ENCODE data around the gene PC. TPM values are rescaled to one million over a fixed set of nuclear protein-coding genes. Genes with fewer than 3 reads are reported as not detected.

PC gene
- total and polyA plus RNA-seq, 2 experiments from 2014 or later: 18.3 to 21.7 TPM

GRCh38 chr11:66932543-66932942 is 25.6 kb downstream of the PC start (continued):
- TF ChIP-seq, protein P1, sequence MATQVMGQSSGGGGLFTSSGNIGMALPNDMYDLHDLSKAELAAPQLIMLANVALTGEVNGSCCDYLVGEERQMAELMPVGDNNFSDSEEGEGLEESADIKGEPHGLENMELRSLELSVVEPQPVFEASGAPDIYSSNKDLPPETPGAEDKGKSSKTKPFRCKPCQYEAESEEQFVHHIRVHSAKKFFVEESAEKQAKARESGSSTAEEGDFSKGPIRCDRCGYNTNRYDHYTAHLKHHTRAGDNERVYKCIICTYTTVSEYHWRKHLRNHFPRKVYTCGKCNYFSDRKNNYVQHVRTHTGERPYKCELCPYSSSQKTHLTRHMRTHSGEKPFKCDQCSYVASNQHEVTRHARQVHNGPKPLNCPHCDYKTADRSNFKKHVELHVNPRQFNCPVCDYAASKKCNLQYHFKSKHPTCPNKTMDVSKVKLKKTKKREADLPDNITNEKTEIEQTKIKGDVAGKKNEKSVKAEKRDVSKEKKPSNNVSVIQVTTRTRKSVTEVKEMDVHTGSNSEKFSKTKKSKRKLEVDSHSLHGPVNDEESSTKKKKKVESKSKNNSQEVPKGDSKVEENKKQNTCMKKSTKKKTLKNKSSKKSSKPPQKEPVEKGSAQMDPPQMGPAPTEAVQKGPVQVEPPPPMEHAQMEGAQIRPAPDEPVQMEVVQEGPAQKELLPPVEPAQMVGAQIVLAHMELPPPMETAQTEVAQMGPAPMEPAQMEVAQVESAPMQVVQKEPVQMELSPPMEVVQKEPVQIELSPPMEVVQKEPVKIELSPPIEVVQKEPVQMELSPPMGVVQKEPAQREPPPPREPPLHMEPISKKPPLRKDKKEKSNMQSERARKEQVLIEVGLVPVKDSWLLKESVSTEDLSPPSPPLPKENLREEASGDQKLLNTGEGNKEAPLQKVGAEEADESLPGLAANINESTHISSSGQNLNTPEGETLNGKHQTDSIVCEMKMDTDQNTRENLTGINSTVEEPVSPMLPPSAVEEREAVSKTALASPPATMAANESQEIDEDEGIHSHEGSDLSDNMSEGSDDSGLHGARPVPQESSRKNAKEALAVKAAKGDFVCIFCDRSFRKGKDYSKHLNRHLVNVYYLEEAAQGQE (IDR thresholded peaks at IDR 0.05; ENCODE audit: unreplicated experiment): no peak
- TF ChIP-seq EZH2phosphoT487 (IDR thresholded peaks at IDR 0.05; ENCODE audit: unreplicated experiment) (no peak), ZNF331 (CRISPR knock-in tag; IDR thresholded peaks at IDR 0.05; ENCODE audit: low read depth) (no peak), EZH2 (IDR thresholded peaks at IDR 0.05; ENCODE audit: low read depth, unreplicated experiment) (no peak), POLR2AphosphoS5 (IDR thresholded peaks at IDR 0.05; ENCODE audit: low read depth) (no peak)
- TF ChIP-seq, protein P2, sequence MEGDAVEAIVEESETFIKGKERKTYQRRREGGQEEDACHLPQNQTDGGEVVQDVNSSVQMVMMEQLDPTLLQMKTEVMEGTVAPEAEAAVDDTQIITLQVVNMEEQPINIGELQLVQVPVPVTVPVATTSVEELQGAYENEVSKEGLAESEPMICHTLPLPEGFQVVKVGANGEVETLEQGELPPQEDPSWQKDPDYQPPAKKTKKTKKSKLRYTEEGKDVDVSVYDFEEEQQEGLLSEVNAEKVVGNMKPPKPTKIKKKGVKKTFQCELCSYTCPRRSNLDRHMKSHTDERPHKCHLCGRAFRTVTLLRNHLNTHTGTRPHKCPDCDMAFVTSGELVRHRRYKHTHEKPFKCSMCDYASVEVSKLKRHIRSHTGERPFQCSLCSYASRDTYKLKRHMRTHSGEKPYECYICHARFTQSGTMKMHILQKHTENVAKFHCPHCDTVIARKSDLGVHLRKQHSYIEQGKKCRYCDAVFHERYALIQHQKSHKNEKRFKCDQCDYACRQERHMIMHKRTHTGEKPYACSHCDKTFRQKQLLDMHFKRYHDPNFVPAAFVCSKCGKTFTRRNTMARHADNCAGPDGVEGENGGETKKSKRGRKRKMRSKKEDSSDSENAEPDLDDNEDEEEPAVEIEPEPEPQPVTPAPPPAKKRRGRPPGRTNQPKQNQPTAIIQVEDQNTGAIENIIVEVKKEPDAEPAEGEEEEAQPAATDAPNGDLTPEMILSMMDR (conservative IDR thresholded peaks at IDR 0.05; ENCODE audit: low read depth in 2 of 2): no peak

GRCh38 chr11:66929753-66930152 is 28.4 kb downstream of the PC start:
- Mint-ChIP-seq H3K4me1 (peaks cover 15% of the 10 kb centered on the region; the same call in 2 of the 3 replicates), H3K9me3 (peaks cover 8% of the 10 kb centered on the region; the same call in 2 of the 3 replicates), H3K27me3 (ENCODE audit: insufficient read depth, low read depth, poor library complexity) (peaks cover under 1% of the 10 kb centered on the region), H3K27ac (no peak overlapping the region), H3K36me3 (ENCODE audit: low read depth) (peaks cover 3% of the 10 kb centered on the region; the same call in 2 of the 3 replicates), H3K4me3 (no peak overlapping the region)
- H3K27ac ChIP-seq (ENCODE audit: low read depth): no peak overlapping the region
- ATAC-seq (no peak), DNase-seq (ENCODE audit: low spot score) (no peak)
- H3K79me2 ChIP-seq (replicated peaks; ENCODE audit: insufficient read depth): no peaks in the 10 kb centered on the region
- no peaks in the 10 kb centered on the region for H3K9me2 ChIP-seq (ENCODE audit: insufficient read depth)
- no peak overlapping the region for H2AFZ ChIP-seq
- no peaks in the 10 kb centered on the region for H3K27me3 ChIP-seq (ENCODE audit: insufficient read depth)
- no peaks in the 10 kb centered on the region for H3K4me1 ChIP-seq (ENCODE audit: insufficient read depth)
- no peaks in the 10 kb centered on the region for H3F3A ChIP-seq (replicated peaks; ENCODE audit: low read depth)
- no peaks in the 10 kb centered on the region; the same call in 1 of the 2 replicates for H3K36me3 ChIP-seq (ENCODE audit: insufficient read depth)
- H3K4me2 ChIP-seq: no peak overlapping the region
- no peaks in the 10 kb centered on the region for H4K20me1 ChIP-seq (replicated peaks; ENCODE audit: insufficient read depth)
- H3K4me3 ChIP-seq: no peak overlapping the region
- TF ChIP-seq STAT1 (IDR thresholded peaks at IDR 0.05; ENCODE audit: unreplicated experiment): no peak
- TF ChIP-seq EZH2phosphoT487 (IDR thresholded peaks at IDR 0.05; ENCODE audit: unreplicated experiment): no peak
- TF ChIP-seq POLR2AphosphoS5 (IDR thresholded peaks at IDR 0.05; ENCODE audit: low read depth): no peak
- TF ChIP-seq ZNF114 (CRISPR knock-in tag; IDR thresholded peaks at IDR 0.05): no peak
- TF ChIP-seq, protein P2 (conservative IDR thresholded peaks at IDR 0.05; ENCODE audit: low read depth in 2 of 2): no peak
- TF ChIP-seq JUNB (IDR thresholded peaks at IDR 0.05; ENCODE audit: unreplicated experiment): no peak
- no peak for TF ChIP-seq CREB1 (CRISPR knock-in tag; IDR thresholded peaks at IDR 0.05; ENCODE audit: low read depth)
- TF ChIP-seq, protein P3, sequence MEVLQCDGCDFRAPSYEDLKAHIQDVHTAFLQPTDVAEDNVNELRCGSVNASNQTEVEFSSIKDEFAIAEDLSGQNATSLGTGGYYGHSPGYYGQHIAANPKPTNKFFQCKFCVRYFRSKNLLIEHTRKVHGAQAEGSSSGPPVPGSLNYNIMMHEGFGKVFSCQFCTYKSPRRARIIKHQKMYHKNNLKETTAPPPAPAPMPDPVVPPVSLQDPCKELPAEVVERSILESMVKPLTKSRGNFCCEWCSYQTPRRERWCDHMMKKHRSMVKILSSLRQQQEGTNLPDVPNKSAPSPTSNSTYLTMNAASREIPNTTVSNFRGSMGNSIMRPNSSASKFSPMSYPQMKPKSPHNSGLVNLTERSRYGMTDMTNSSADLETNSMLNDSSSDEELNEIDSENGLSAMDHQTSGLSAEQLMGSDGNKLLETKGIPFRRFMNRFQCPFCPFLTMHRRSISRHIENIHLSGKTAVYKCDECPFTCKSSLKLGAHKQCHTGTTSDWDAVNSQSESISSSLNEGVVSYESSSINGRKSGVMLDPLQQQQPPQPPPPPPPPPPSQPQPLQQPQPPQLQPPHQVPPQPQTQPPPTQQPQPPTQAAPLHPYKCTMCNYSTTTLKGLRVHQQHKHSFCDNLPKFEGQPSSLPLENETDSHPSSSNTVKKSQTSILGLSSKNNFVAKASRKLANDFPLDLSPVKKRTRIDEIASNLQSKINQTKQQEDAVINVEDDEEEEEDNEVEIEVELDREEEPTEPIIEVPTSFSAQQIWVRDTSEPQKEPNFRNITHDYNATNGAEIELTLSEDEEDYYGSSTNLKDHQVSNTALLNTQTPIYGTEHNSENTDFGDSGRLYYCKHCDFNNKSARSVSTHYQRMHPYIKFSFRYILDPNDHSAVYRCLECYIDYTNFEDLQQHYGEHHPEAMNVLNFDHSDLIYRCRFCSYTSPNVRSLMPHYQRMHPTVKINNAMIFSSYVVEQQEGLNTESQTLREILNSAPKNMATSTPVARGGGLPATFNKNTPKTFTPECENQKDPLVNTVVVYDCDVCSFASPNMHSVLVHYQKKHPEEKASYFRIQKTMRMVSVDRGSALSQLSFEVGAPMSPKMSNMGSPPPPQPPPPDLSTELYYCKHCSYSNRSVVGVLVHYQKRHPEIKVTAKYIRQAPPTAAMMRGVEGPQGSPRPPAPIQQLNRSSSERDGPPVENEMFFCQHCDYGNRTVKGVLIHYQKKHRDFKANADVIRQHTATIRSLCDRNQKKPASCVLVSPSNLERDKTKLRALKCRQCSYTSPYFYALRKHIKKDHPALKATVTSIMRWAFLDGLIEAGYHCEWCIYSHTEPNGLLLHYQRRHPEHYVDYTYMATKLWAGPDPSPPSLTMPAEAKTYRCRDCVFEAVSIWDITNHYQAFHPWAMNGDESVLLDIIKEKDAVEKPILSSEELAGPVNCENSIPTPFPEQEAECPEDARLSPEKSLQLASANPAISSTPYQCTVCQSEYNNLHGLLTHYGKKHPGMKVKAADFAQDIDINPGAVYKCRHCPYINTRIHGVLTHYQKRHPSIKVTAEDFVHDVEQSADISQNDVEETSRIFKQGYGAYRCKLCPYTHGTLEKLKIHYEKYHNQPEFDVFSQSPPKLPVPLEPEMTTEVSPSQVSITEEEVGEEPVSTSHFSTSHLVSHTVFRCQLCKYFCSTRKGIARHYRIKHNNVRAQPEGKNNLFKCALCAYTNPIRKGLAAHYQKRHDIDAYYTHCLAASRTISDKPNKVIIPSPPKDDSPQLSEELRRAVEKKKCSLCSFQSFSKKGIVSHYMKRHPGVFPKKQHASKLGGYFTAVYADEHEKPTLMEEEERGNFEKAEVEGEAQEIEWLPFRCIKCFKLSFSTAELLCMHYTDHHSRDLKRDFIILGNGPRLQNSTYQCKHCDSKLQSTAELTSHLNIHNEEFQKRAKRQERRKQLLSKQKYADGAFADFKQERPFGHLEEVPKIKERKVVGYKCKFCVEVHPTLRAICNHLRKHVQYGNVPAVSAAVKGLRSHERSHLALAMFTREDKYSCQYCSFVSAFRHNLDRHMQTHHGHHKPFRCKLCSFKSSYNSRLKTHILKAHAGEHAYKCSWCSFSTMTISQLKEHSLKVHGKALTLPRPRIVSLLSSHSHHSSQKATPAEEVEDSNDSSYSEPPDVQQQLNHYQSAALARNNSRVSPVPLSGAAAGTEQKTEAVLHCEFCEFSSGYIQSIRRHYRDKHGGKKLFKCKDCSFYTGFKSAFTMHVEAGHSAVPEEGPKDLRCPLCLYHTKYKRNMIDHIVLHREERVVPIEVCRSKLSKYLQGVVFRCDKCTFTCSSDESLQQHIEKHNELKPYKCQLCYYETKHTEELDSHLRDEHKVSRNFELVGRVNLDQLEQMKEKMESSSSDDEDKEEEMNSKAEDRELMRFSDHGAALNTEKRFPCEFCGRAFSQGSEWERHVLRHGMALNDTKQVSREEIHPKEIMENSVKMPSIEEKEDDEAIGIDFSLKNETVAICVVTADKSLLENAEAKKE (CRISPR knock-in tag; IDR thresholded peaks at IDR 0.05): no peak
